Measurements from ENCODE around the gene PTHLH.

The PTHLH gene

DNA sequence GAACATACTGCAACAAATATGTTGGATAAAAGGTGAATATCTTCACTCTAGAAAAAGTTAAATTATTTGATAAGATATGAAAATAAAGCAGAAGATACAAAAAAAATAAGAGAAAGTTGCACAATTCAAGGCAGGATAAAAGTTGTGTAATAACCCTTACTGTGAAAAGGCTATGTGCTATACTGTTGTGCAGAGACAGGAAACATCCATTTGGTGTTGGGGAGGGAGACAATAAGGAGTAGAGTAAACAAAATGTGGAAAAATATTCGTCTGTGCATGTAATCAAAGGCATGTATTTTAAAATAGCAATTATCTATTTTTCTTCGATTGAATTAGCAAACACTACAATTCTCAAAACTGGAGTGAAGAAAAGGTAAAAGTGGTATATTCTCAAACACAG lies 34.8 kb downstream of the PTHLH start:
- no peak for DNase-seq (ENCODE audit: low read depth in 2 of 2)

DNA sequence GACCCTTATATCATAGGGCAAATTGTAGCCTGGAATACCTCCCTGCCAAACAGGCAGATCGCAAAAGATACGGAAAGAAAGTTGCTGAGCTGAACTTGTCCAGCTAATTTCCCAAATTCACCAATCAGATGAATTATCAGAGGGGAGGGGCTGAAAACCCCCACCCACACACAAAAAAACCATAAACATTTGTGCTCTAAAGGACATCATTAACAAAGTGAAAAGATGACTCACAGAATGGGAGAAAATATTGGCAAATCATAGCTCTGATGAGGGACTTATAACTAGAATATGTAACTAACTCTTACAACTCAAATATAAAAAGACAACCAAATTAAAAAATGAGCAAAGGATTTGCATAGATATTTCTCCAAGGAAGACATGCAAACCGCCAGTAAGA lies 36.3 kb downstream of the PTHLH start:
- DNase-seq (ENCODE audit: low read depth in 2 of 2) = no peak

DNA sequence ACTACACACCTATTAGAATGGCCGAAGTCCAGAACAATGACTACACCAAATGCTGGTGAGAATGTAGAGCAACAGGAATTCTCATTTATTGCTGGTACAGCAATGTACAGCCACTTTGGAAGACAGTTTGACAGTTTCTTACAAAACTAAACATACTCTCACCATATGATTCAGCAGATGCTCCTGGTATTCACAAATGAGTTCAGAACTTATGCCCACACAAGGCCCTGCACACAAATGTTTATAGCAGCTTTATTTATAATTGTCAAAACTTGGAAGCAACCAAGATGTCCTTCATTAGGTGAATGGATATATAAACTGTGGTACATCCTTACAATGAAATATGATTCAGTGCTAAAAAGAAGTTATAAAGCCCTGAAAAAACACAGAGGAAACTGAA lies 38.3 kb downstream of the PTHLH start:
- DNase-seq (ENCODE audit: low read depth in 2 of 2) = no peak

DNA sequence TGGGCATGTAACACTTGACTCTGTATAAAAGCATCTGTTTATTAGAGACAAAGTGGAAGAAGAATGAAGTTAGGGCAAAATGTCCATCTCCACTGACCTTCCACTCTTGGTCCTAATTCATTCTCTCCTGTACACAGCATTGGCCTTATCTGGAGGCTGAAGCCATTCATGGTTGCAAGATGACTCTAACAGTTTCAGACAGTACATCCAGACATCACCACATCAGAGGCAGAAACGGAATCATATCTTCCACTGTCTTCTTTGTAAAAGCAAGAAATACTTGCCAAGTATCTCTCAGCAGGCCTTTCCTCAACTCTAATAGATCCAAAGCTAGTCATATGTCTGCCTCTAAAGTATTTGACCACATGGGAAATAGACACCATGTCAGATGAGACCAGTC lies 41.1 kb downstream of the PTHLH start:
- DNase-seq (ENCODE audit: low read depth in 2 of 2) = no peak

DNA sequence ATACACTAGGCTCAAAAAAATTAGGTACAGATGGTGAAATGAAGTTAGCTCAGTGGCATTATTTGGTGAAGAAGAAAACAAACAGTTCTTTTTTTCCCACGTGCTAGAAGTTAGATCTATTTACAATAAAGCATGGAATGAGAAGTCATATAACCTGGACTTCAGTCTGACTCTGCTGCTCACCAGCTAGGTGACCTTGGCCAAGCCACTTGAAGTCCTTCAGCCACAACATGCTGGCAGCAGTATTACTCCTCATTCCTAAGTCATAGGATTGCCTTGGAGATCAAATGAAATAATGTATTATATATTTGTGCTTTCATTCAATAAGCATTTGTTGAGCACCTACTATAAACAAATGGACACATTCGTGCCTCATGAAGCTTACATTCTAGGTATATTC lies 45.2 kb downstream of the PTHLH start:
- DNase-seq (ENCODE audit: low read depth in 2 of 2) = no peak

DNA sequence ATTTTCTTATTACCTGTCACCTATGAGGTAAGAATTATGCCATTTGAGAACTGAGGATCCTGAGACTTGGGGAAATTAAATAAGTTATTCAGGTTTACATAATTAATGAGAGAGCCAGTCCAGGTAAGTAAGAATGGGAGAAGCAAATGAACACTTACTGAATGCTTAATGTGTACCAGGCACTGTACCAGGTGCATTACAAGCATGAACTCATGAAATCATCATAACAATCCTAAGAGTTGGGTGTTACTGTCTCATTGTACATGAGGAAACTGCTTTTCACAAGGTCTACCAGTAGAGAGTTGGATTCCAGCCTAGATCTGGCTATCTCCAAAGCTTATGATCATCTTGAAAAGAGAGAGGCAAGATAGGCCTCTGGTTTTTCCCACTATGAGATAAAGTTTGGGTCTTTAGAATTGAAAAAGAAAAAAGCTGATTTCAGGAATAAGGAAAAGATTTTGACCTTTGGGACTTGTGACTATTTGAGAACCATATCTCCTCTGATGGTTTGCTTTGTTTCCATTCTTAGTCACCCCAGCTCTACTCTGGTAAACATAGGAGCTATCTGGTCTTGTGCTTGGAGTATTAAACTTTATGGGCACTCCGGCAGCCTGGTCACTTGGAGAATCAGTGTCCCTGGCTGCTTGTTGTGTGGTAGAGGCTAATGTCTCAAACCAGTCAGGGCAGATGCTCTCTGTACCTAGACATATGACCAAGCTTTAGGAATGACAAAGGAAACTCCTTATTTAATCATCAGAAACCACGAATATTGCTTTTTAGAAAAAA lies 48.0 kb downstream of the PTHLH start:
- DNase-seq (ENCODE audit: low read depth in 2 of 2) = no peak

DNA sequence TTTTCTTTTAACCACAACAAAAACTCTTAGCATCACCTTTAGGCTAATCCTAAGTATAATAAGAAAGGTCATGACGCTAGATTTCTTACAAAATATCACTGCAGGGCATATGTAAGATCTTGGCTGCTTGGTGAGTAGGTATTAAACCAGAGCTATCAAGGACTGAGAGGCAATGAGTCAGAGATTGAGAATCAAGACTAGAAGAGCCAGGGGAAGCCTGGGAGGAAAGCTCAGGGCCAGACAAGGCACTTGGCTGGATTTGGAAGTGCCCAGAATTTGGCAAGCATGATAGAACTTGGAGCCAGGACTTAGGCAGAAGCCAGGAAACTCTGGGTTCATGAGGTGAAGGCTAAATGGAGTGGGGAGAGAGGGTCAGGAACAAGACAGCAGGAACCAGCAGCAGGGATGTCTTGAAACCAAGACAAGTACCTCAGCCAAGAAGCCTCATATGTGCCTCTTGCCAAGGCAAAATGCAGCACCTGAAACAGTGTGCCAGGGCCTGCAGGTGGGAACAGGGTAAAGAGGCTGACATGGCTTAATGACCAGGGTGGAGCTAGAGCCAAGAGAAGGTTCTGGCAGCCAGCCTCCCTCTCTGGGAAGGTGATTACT lies 49.9 kb downstream of the PTHLH start:
- no peak for DNase-seq (ENCODE audit: low read depth in 2 of 2)

DNA sequence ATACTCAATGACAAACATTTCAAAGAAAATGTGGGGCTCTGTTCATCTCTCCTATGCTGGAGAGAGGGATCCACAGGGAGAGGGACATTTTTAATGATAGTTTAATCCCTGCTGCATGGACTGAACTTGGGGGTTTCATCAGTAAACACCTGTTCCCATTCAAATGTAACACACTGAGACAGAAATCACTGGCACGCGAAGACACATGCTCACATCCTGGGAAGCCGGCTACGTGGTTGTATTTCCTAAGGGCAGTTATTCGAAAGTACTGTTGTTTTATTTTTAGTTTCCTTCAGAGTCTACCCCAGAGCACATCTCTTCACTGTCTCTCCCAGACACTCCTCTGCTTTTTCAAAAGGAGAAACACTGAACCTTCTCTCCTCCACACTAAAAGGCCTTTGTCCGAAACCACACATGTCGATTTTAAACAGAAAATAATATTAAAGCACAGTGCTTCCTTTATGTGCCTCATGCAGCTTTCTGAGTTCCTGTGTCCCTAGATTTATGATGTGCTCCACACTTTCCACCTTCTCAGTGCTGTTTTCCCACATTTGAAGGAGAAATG lies 52.8 kb downstream of the PTHLH start:
- no peak for DNase-seq (ENCODE audit: low read depth in 2 of 2)

DNA sequence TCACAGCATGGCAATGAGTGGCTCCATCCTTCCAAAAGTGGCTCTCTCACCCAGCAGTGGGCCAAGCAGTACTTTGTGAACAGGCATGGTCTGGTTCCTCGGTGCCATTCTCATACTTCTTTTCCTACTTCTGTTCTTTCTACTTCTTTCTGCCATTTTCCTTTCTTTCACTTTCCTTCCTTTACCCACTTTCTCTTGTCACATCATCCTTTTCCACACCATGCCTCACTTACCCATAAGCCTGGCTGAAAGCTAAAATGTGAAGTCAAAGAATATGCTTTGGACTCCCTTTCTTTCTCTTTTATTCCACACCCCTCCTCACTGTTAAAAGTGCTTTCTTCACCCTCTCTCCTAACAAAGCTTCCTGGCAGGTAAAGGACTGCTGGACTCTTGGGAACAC lies 57.0 kb downstream of the PTHLH start:
- DNase-seq (ENCODE audit: low read depth in 2 of 2) = no peak

DNA sequence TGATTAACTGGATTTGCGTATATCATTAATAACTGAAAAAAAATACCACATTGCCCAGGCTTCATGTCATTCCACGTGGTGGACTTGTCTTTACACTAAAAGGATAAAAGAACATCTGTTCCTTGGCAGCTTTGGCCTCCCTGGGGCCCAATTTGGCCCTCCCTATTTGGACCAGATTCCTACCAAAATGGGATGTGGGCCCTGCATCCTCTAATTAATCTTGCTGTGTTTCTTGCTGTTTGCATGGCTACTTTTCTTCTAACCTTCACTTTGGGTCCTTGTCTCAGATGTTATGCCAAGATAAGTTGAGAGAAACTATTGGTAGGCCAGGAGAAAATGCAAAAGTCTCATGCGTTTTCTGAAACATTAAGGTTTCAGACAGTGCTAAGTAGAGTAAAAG lies 57.5 kb downstream of the PTHLH start:
- DNase-seq (ENCODE audit: low read depth in 2 of 2) = no peak

DNA sequence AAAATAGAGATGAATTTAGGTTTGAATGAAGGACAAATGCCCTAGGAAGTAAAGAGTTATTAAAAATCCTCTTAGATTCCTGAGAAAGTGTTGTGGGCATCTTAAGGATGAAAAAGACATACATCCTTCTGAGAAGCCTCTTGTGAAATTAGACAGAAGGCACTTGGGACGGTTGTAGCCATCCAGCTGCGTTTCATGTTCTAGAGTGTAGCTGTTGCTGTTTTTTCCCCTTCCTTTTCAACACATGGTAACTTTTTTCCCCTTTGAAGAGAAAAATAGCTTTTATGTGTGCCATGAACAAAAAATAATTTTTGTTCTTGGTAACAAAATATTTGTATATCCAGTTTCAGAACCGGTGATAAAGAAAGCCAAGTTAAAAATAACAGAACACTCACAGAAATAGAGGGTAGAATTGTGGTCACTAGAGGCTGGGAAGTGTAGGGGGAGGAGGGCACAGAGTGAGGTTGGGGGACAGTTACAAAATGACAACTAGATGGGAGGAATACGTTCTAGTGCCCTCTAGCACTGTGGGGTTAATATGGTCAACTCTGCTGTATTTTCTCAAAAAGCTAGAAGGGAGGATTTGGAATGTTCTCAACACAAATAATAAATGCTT lies 58.4 kb downstream of the PTHLH start:
- no peak for DNase-seq (ENCODE audit: low read depth in 2 of 2)

DNA sequence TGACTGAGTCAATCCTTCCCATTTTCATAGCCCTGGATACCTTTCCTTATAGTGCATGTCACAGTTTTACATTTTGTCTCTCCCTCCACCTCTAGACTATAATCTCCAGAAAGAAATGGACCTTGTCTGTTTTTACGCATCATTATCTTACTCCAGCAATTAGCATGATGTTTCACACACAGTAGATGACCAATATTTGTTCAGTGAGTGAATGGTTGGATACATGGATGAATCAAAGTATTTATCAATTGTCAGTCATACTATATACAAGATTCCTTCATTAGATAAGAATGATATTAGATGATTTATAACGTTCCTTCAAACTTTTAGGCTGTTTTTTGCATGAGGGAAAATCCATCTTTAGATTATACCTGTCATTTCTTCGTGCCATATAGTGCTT lies 61.1 kb downstream of the PTHLH start:
- no peak for DNase-seq (ENCODE audit: low read depth in 2 of 2)
